Measurements from ENCODE around the gene BTG2. TPM values are rescaled to one million over a fixed set of nuclear protein-coding genes. Genes with fewer than 3 reads are reported as not detected.

The BTG2 gene
- polyA plus RNA-seq, 2 of the 4 experiments (the other 2 are of a cell fraction): 7.2 to 16.4 TPM

GRCh38 chr1:203269654-203270020, 35.7 kb upstream of the BTG2 start:
- H3K27ac ChIP-seq: no peak overlapping the region
- CTCF ChIA-PET: interaction anchor here (0.5 to 21.3 kb wide), 58 partner anchors 14 to 488 kb away, joined by 3 to 510 read pairs (median 5); partner anchors contain the start of genes ADORA1, BTG2, FMOD and MYBPH
- ATAC-seq (no peak), DNase-seq (ENCODE audit: low read depth in 1 of 2, low spot score in 1 of 2) (no peak), FAIRE-seq (no peak)
- TF ChIP-seq POLR2AphosphoS2 (conservative IDR thresholded peaks at IDR 0.05; ENCODE audit: low read length) (no peak), MAFK (IDR thresholded peaks at IDR 0.05; ENCODE audit: partially characterized antibody) (no peak), JUN (IDR thresholded peaks at IDR 0.05) (no peak), CBX2 (IDR thresholded peaks at IDR 0.05; ENCODE audit: borderline replicate concordance, low read depth) (no peak), GATA3 (IDR thresholded peaks at IDR 0.05; ENCODE audit: borderline replicate concordance) (no peak), SMC3 (IDR thresholded peaks at IDR 0.05) (no peak), BHLHE40 (IDR thresholded peaks at IDR 0.05; ENCODE audit: low read depth, low read length) (no peak), PBX3 (IDR thresholded peaks at IDR 0.05) (no peak), PHF8 (IDR thresholded peaks at IDR 0.05; ENCODE audit: borderline replicate concordance, low read depth) (no peak), HDAC2 (IDR thresholded peaks at IDR 0.05) (no peak), MAX (IDR thresholded peaks at IDR 0.05) (no peak), NR3C1 (IDR thresholded peaks at IDR 0.05) (no peak)
- whole genome bisulfite sequencing (ENCODE audit: missing lambda C conversion rate): 24% methylated on average over 5 of the region's 5 CpGs
- H3K9me3 ChIP-seq: no peaks in the 10 kb centered on the region
- POLR2A ChIA-PET: interaction anchor here (0.6 to 1.7 kb wide), 4 partner anchors 35 to 229 kb away, joined by 3 to 6 read pairs (median 4); partner anchors contain the start of gene BTG2
- no peak overlapping the region for H3K4me2 ChIP-seq
- H3K4me1 ChIP-seq: peaks cover 13% of the 10 kb centered on the region
- no peak overlapping the region for H3K4me3 ChIP-seq

GRCh38 chr1:203270448-203270847, 34.9 kb upstream of the BTG2 start:
- H3K4me1 ChIP-seq: peaks cover 13% of the 10 kb centered on the region
- 65% methylated on average over 4 of the region's 4 CpGs for WGBS (ENCODE audit: missing lambda C conversion rate)
- CTCF ChIA-PET: interaction anchor here (1.4 to 21.3 kb wide), 18 partner anchors 13 to 432 kb away, joined by 3 to 510 read pairs (median 39); partner anchors contain the start of genes BTG2 and FMOD
- POLR2A ChIA-PET: no interaction called here
- no peak overlapping the region for H3K4me3 ChIP-seq
- no peaks in the 10 kb centered on the region for H3K9me3 ChIP-seq
- H3K4me2 ChIP-seq: no peak overlapping the region
- TF ChIP-seq USF2 (IDR thresholded peaks at IDR 0.05): no peak
- TF ChIP-seq EP300 (IDR thresholded peaks at IDR 0.05): no peak
- TF ChIP-seq SREBF2 (IDR thresholded peaks at IDR 0.05): no peak
- TF ChIP-seq HES2 (IDR thresholded peaks at IDR 0.05): no peak
- TF ChIP-seq HOXB13 (CRISPR knock-in tag; IDR thresholded peaks at IDR 0.05; ENCODE audit: low read depth): no peak
- TF ChIP-seq POLR2AphosphoS2 (conservative IDR thresholded peaks at IDR 0.05; ENCODE audit: low read length): no peak
- DNase-seq (ENCODE audit: low read depth in 1 of 2, low spot score in 1 of 2) (no peak), FAIRE-seq (no peak), ATAC-seq (no peak)
- peak overlapping the region in 1 of 2 experiments; percentile 37; a peak in 2 of 6 replicates for H3K27ac ChIP-seq

- DNase-seq (ENCODE audit: low read depth in 1 of 2, low spot score in 1 of 2) (peak; percentile 36 to 66), FAIRE-seq (no peak), ATAC-seq (peak in 1 of 2 experiments; percentile 59; a peak in 3 of 6 replicates)
- POLR2A ChIA-PET: no interaction called here
- CTCF ChIA-PET: interaction anchor here (1.8 to 21.3 kb wide), 14 partner anchors 12 to 431 kb away, joined by 4 to 510 read pairs (median 56); partner anchors contain the start of genes BTG2 and FMOD
- Histone ChIP-seq H3K4me1 (peaks cover 13% of the 10 kb centered on the region), H3K4me3 (no peak overlapping the region), H3K27ac (peak overlapping the region in 1 of 2 experiments; percentile 37; a peak in 2 of 6 replicates), H3K9me3 (no peaks in the 10 kb centered on the region), H3K4me2 (peak overlapping the region; percentile 28; the same call in 2 of the 3 replicates)
- WGBS (ENCODE audit: missing lambda C conversion rate): 27% methylated on average over 8 of the region's 8 CpGs
- TF ChIP-seq REST (IDR thresholded peaks at IDR 0.05) (no peak), CBX8 (IDR thresholded peaks at IDR 0.05) (no peak), USF2 (IDR thresholded peaks at IDR 0.05) (peak; percentile 82)
Measured at GRCh38 chr1:203271018-203271743, 34.1 kb upstream of the BTG2 start.

All from A549 (cell line).